HepG2 (cell line): Measurements from ENCODE around the gene SSH3. TPM values are rescaled to one million over a fixed set of nuclear protein-coding genes. Genes with fewer than 3 reads are reported as not detected.

Source experiments
- BRCA1 ChIP-seq: sonication (generic); formaldehyde crosslinking; IDR thresholded peaks from 2 replicates; pipeline ENCODE4 v1.4.0; 2020; ENCODE audit warnings: missing genetic modification reagents
- CREB1 ChIP-seq, 2 experiments: fragments of 450-650 bp in 1 of 2; IDR thresholded peaks; 2 replicates each; pipeline ENCODE4 v1.6.1; 2016 to 2017; ENCODE audit warnings: control low read depth in 1 of 2, mild to moderate bottlenecking in 1 of 2, missing compliant biosample characterization in 1 of 2, missing genetic modification characterization in 1 of 2
- EHMT2 ChIP-seq: fragments of 200-600 bp; sonication (generic); IDR thresholded peaks from 2 replicates; pipeline ENCODE4 v1.7.0; 2017; ENCODE audit warnings: antibody characterized with exemption, low read depth, low read length, borderline replicate concordance
- HNF4A ChIP-seq: sonication (generic); formaldehyde crosslinking; IDR thresholded peaks from 2 replicates; pipeline ENCODE4 v1.4.0; 2020; ENCODE audit warnings: missing genetic modification reagents
- HOXA9 ChIP-seq: sonication (generic); formaldehyde crosslinking; IDR thresholded peaks from 2 replicates; pipeline ENCODE4 v1.8.1; 2022; ENCODE audit warnings: missing genetic modification reagents, mild to moderate bottlenecking, moderate library complexity, borderline replicate concordance
- NFKB2 ChIP-seq: sonication (generic); formaldehyde crosslinking; IDR thresholded peaks from 2 replicates; pipeline ENCODE4 v1.4.0; 2020; ENCODE audit warnings: missing genetic modification reagents, borderline replicate concordance
- SIN3B ChIP-seq: fragments of 150-350 bp; IDR thresholded peaks from 2 replicates; pipeline ENCODE4 v1.6.1; 2014; ENCODE audit warnings: low read length
- ZNF337 ChIP-seq: sonication (generic); formaldehyde crosslinking; IDR thresholded peaks from 2 replicates; pipeline ENCODE4 v1.5.1; 2020; ENCODE audit warnings: missing genetic modification reagents, low read depth, mild to moderate bottlenecking, borderline replicate concordance
- ZNF496 ChIP-seq: sonication (generic); formaldehyde crosslinking; IDR thresholded peaks from 2 replicates; pipeline ENCODE4 v1.8.1; 2023; ENCODE audit warnings: mild to moderate bottlenecking, moderate library complexity, missing genetic modification reagents; ENCODE audit not compliant: insufficient replicate concordance
- ZNF614 ChIP-seq: IDR thresholded peaks from 2 replicates; pipeline ENCODE4 v1.6.1; 2018; ENCODE audit warnings: missing biosample characterization, missing genetic modification reagents, inconsistent platforms, borderline replicate concordance
- ZNF616 ChIP-seq: sonication (generic); formaldehyde crosslinking; IDR thresholded peaks from 2 replicates; pipeline ENCODE4 v1.5.0; 2020; ENCODE audit warnings: low read depth, mild to moderate bottlenecking, missing genetic modification reagents
- ZNF883 ChIP-seq: sonication (generic); formaldehyde crosslinking; IDR thresholded peaks from 2 replicates; pipeline ENCODE4 v1.5.1; 2020; ENCODE audit warnings: mild to moderate bottlenecking, missing genetic modification reagents; ENCODE audit errors: not compliant biosample characterization
- polyA plus RNA-seq, 8 experiments: library from polyadenylated mRNA; depleted of rRNA in 3 of 8; stranded (reverse) in 7 of 8; unstranded in 1 of 8; fragments of >200 nt; fragmentation: Illumina TruSeq in 4 of 8; extraction: Trizol in 4 of 8; gene quantifications; 2 replicates each; pipeline versions ENCODE4 v1.2.1 to v1.2.3, GENCODE V29; 2011 to 2016; ENCODE audit warnings: low read depth in 4 of 8, missing spikeins in 1 of 8, mixed read lengths in 1 of 8; ENCODE audit not compliant: insufficient read depth in 1 of 8
- total RNA-seq, 5 experiments: library from RNA; depleted of rRNA; stranded (reverse); fragments of >200 nt; fragmentation: Illumina TruSeq; extraction: Trizol; gene quantifications; 2 replicates each; pipeline ENCODE4 v1.2.3, GENCODE V29; 2016; ENCODE audit warnings: low read depth in 1 of 5
- TF ChIP-seq, protein P1 (sequence below): sonication (generic); formaldehyde crosslinking; IDR thresholded peaks from 2 replicates; pipeline ENCODE4 v1.9.0; 2022; ENCODE audit warnings: low read depth, missing genetic modification reagents
- TF ChIP-seq, protein P2 (sequence below): sonication (generic); formaldehyde crosslinking; IDR thresholded peaks from 2 replicates; pipeline ENCODE4 v1.8.0; 2022; ENCODE audit warnings: mild to moderate bottlenecking, missing genetic modification reagents; ENCODE audit not compliant: insufficient replicate concordance
- TF ChIP-seq, protein P3 (sequence below): sonication (generic); formaldehyde crosslinking; IDR thresholded peaks from 2 replicates; pipeline ENCODE4 v1.4.0; 2020; ENCODE audit warnings: mild to moderate bottlenecking, low read depth, missing genetic modification reagents
- TF ChIP-seq, protein P4 (sequence below): sonication (generic); formaldehyde crosslinking; IDR thresholded peaks from 2 replicates; pipeline ENCODE4 v1.5.0; 2020; ENCODE audit warnings: mild to moderate bottlenecking, missing genetic modification reagents
- TF ChIP-seq, protein P5 (sequence below): sonication (generic); formaldehyde crosslinking; IDR thresholded peaks from 2 replicates; pipeline ENCODE4 v1.4.0; 2020; ENCODE audit warnings: mild to moderate bottlenecking, missing genetic modification reagents

Gene SSH3
- total and polyA plus RNA-seq, 2 of the 13 experiments (the other 11 are each of a cell fraction or from before 2014, with no cell fraction given) = 12.4 to 18.8 TPM

DNA sequence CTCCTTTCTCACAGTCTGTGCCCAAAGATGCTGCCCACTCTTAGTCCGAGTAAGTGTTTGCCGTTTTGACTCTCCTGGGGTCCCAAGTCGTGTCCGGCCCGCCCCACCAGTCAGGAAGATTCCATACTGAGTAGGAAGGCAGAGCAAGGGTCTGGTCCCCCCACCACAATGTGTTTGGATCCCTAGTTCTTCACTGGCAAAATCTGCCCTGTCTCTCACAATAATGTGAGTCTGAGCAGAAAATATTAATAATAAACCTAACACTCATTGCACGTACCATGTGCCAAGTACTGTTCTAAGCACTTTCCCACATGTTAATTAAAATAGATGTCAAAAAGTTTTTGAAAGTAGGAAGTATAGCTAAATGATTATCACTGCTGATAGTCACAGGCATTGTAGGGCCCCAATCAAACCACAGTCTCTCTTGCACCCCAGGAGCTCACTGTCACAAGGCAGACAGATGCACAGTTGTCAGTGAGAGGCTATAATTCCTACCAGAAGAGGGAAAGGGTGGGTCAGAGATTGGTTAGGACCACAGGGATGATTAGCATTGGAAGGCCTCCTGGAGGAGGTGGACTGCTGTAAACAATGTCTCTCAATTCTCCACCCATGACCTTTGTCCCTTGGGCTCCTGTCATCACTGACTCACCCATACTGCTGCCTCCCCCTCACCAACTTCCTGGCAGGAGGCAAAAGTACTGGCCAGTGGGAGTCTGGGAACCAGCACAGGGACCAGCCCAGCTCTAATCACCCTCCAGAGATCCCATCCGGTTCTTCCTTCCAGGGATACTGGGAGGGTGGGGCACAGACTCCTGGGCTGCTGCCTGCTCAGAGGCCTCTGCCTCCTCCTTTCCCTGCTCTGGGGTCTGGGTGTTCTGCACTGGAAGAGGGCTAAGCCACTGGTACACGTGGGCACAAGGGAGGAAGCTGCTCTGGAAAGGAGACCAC, 51.0 kb downstream of the SSH3 start (continued):
- TF ChIP-seq SIN3B (no peak), HOXA9 (no peak), ZNF496 (CRISPR knock-in tag) (no peak), HNF4A (peak; percentile 87), EHMT2 (no peak), ZNF616 (CRISPR knock-in tag) (no peak), ZNF337 (no peak), ZNF883 (CRISPR knock-in tag) (no peak), NFKB2 (CRISPR knock-in tag) (no peak), ZNF614 (peak; percentile 85; the same call in 1 of the 2 replicates), CREB1 (IDR thresholded peaks at IDR 0.05) (peak; percentile 63), CREB1 (CRISPR knock-in tag; IDR thresholded peaks at IDR 0.05) (peak; percentile 74), BRCA1 (no peak)
- TF ChIP-seq, protein P1, sequence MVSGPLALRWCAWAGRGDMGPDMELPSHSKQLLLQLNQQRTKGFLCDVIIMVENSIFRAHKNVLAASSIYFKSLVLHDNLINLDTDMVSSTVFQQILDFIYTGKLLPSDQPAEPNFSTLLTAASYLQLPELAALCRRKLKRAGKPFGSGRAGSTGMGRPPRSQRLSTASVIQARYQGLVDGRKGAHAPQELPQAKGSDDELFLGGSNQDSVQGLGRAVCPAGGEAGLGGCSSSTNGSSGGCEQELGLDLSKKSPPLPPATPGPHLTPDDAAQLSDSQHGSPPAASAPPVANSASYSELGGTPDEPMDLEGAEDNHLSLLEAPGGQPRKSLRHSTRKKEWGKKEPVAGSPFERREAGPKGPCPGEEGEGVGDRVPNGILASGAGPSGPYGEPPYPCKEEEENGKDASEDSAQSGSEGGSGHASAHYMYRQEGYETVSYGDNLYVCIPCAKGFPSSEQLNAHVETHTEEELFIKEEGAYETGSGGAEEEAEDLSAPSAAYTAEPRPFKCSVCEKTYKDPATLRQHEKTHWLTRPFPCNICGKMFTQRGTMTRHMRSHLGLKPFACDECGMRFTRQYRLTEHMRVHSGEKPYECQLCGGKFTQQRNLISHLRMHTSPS (CRISPR knock-in tag) = peak; percentile 70; the same call in 1 of the 2 replicates
- TF ChIP-seq, protein P2, sequence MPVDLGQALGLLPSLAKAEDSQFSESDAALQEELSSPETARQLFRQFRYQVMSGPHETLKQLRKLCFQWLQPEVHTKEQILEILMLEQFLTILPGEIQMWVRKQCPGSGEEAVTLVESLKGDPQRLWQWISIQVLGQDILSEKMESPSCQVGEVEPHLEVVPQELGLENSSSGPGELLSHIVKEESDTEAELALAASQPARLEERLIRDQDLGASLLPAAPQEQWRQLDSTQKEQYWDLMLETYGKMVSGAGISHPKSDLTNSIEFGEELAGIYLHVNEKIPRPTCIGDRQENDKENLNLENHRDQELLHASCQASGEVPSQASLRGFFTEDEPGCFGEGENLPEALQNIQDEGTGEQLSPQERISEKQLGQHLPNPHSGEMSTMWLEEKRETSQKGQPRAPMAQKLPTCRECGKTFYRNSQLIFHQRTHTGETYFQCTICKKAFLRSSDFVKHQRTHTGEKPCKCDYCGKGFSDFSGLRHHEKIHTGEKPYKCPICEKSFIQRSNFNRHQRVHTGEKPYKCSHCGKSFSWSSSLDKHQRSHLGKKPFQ (CRISPR knock-in tag) = peak; percentile 67
- TF ChIP-seq, protein P3, sequence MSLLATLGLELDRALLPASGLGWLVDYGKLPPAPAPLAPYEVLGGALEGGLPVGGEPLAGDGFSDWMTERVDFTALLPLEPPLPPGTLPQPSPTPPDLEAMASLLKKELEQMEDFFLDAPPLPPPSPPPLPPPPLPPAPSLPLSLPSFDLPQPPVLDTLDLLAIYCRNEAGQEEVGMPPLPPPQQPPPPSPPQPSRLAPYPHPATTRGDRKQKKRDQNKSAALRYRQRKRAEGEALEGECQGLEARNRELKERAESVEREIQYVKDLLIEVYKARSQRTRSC (CRISPR knock-in tag) = no peak
- TF ChIP-seq, protein P4, sequence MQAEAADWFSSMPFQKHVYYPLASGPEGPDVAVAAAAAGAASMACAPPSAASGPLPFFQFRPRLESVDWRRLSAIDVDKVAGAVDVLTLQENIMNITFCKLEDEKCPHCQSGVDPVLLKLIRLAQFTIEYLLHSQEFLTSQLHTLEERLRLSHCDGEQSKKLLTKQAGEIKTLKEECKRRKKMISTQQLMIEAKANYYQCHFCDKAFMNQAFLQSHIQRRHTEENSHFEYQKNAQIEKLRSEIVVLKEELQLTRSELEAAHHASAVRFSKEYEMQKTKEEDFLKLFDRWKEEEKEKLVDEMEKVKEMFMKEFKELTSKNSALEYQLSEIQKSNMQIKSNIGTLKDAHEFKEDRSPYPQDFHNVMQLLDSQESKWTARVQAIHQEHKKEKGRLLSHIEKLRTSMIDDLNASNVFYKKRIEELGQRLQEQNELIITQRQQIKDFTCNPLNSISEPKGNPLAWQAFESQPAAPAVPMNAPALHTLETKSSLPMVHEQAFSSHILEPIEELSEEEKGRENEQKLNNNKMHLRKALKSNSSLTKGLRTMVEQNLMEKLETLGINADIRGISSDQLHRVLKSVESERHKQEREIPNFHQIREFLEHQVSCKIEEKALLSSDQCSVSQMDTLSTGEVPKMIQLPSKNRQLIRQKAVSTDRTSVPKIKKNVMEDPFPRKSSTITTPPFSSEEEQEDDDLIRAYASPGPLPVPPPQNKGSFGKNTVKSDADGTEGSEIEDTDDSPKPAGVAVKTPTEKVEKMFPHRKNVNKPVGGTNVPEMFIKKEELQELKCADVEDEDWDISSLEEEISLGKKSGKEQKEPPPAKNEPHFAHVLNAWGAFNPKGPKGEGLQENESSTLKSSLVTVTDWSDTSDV (CRISPR knock-in tag) = no peak
- TF ChIP-seq, protein P5, sequence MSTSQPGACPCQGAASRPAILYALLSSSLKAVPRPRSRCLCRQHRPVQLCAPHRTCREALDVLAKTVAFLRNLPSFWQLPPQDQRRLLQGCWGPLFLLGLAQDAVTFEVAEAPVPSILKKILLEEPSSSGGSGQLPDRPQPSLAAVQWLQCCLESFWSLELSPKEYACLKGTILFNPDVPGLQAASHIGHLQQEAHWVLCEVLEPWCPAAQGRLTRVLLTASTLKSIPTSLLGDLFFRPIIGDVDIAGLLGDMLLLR (CRISPR knock-in tag) = no peak
